Heart right ventricle (tissue), 16 donors: ENCODE measurements around the gene CLK4. TPM values are rescaled to one million over a fixed set of nuclear protein-coding genes. Genes with fewer than 3 reads are reported as not detected.

Experiments used
- ATAC-seq, 8 donors: fragments of 200-7000 bp; cut with Tn5 transposase; one replicate each; pipeline ENCODE4 v1.9.1; 2020; ENCODE audit warnings: mild to moderate bottlenecking in 8 of 8, moderate library complexity in 8 of 8, moderate number of reproducible peaks in 1 of 8
- DNase-seq, 2 donors: peaks; one replicate each; pipeline ENCODE4 v3.0.0-alpha.2; 2020
- H3K27ac ChIP-seq, 10 donors: fragments of 200-600 bp; sonication (generic) in 2 of 10; one replicate each; pipeline versions ENCODE4 v1.5.0 to v1.8.0; 2020 to 2022; ENCODE audit warnings: mild to moderate bottlenecking in 3 of 10
- H3K27me3 ChIP-seq, 7 donors: fragments of 200-600 bp; one replicate each; pipeline ENCODE4 v1.8.0; 2021 to 2022; ENCODE audit warnings: mild to moderate bottlenecking in 2 of 7
- H3K36me3 ChIP-seq, 9 donors: fragments of 200-600 bp; sonication (generic) in 1 of 9; one replicate each; pipeline versions ENCODE4 v1.5.0 to v1.8.0; 2020 to 2022; ENCODE audit warnings: mild to moderate bottlenecking in 2 of 9
- H3K4me1 ChIP-seq, 9 donors: fragments of 200-600 bp; sonication (generic) in 1 of 9; one replicate each; pipeline versions ENCODE4 v1.5.0 to v1.8.0; 2020 to 2022; ENCODE audit warnings: mild to moderate bottlenecking in 4 of 9
- H3K4me3 ChIP-seq, 10 donors: fragments of 200-600 bp; sonication (generic) in 2 of 10; one replicate each; pipeline versions ENCODE4 v1.5.0 to v1.8.0; 2020 to 2022; ENCODE audit warnings: mild to moderate bottlenecking in 7 of 10, moderate library complexity in 2 of 10
- H3K9me3 ChIP-seq, 11 donors: fragments of 200-600 bp in 10 of 11; sonication (generic) in 2 of 11; one replicate each; pipeline versions ENCODE4 v1.5.0 to v1.8.0; 2013 to 2022; ENCODE audit warnings: mild to moderate bottlenecking in 2 of 11, control low read depth in 1 of 11, moderate library complexity in 1 of 11
- WGBS, 2 donors: extraction: QIAGEN DNeasy Blood & Tissue Kit; methylation state at CpG; one replicate each; pipeline ENCODE4 v1.1.7; 2013; ENCODE audit warnings: inconsistent platforms in 1 of 2; 5-methylcytosine and 5-hydroxymethylcytosine counted together
- intact Hi-C, 10 donors: fragments of 100-400 bp; cut with DNase I; formaldehyde crosslinking; loops; one replicate each; pipeline versions ENCODE4 v1.11.1 to v1.14.2; 2022
- long read RNA-seq, 3 donors: library from polyadenylated mRNA; unstranded; transcript quantifications; one replicate each; pipeline ENCODE4 v2.0.0, GENCODE V29; 2020 to 2021
- polyA plus RNA-seq, 2 donors: library from polyadenylated mRNA; stranded (reverse); fragments of 200-250 nt; gene quantifications; one replicate each; pipeline ENCODE4 v1.2.3, GENCODE V29; 2013
- total RNA-seq, 10 donors: library from RNA; stranded (reverse); fragmentation: NEBNext Ultra II Directional in 3 of 10; extraction: Animal tissue kit (Norgen Biotek cat#: 25700) in 3 of 10; gene quantifications; one replicate each; pipeline versions ENCODE4 v1.2.1 to v1.2.4, GENCODE V29; 2021 to 2023
- TF ChIP-seq, protein P1 (sequence below), 9 donors: fragments of 200-600 bp; sonication (generic) in 2 of 9; IDR thresholded peaks; one replicate each; pipeline versions ENCODE4 v1.5.0 to v1.8.0; 2021 to 2022; ENCODE audit warnings: antibody characterized with exemption in 9 of 9, mild to moderate bottlenecking in 5 of 9, moderate library complexity in 1 of 9
- donor health status: Arrhythmogenic right ventricular cardiomyopathy.
- donor health status: ischemic (EF 13 %, LVEDD 7.1; RV severe dilation, severe dysfunction).
- donor health status: healthy with polysubstance abuse.
- donor health status: DM: no; HTN: yes; CAD: no.
- donor health status: DM: no; HTN: no; CAD: no.
- donor health status: ischemic (EF 25% LVEDD 6.9; RV normal size, moderate dysfunction).
- donor health status: ischemic (EF 25% LVEDD 5.7; RV mildly dilated, moderate dysfunction).
- donor health status: healthy.
- donor health status: DM: yes; HTN: yes; CAD: no.
- donor health status: Ischemic cardiomyopathy.
- donor health status: ischemic (EF 35%, LVEDD 5.7; RV mildly dilated, moderate dysfunction).
- donor health status: nonischemic (EF 11% LVEDD 7.7; RV severe dilation, severe dysfunction).
- donor health status: DM: yes; HTN: yes; CAD: no.
- donor health status: PGD.
- donor health status: ischemic (EF 29% LVEDD 5.4; RV normal size, mild dysfunction).
- donor health status: nonischemic (EF 23%, LVEDD 6.1; RV moderate dilation, normal function).

Gene CLK4
- total RNA-seq: 10 to 100 TPM; 12.3 to 25.7 (median 15.5) TPM
- 10 to 100 TPM in 1 of 2 donors, 1 to 10 TPM in 1; 6.0 to 67.0 TPM for polyA plus RNA-seq
- long read RNA-seq, donor 1, transcript CLK4-201 (13 exons, 2,568 nt): major isoform, 16 of 38 reads
- long read RNA-seq, donor 1, partial matches to known transcripts: 2 of 38 reads
- long read RNA-seq, donor 1, other reads (novel, unspliced or antisense): 16 of 38 reads
- long read RNA-seq, donor 2, transcript CLK4-201 (13 exons, 2,568 nt): major isoform, 9 of 35 reads
- long read RNA-seq, donor 2, partial matches to known transcripts: 4 of 35 reads
- long read RNA-seq, donor 2, other reads (novel, unspliced or antisense): 17 of 35 reads
- long read RNA-seq, donor 3, transcript CLK4-201 (13 exons, 2,568 nt): major isoform, 7 of 25 reads
- long read RNA-seq, donor 3, partial matches to known transcripts: 2 of 25 reads
- long read RNA-seq, donor 3, other reads (novel, unspliced or antisense): 13 of 25 reads

DNA sequence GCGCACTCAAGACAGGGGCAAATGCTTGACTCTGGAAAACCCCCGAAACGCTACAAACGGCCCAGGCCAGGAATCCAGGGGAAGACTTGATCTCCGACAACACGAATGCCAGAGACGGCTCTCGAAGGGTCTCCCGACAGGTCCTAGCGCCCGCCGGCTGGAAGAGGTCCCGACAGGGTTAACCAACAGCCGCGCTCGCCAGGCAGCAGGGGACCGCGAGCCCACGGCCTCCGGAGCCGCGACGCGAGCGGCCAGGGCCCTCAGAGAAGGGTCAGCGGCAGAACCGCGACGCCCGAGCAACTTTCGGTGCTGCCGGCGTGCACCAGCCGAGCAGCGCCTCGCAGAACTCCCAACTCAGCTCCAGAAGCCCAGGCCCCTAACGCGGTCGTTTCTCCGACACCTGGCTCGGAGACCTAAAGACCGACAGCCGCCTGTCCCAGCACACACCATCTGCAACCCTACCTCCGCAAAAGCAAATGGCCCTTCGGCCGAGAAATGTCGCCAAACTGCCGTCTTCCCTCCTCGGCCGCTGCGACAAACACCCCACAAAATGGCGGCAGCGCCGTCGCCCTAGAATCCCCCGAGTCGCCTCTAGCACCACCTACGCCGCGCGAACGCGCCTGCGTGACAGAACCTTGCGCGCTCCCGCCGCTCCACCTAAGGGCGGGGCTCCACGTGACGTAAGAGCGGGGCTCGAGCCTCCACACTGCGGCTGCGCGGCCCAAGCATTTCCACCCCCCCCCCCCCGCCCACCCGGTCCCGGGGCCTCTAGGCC, at the start of gene CLK4:
CLK4 (minus strand) TSS at position 567 of the 775 bp plus-strand sequence. CDS start 3,634 bp downstream, outside the sequence.
- DNase-seq (peak; percentile 96 to 98), ATAC-seq (peak; percentile 97 to 99 (median 98))
- peak within 1 kb of the TSS; percentile 75 to 98 (median 92) for H3K4me3 ChIP-seq
- intact Hi-C loops: loop anchor here in 4 of 10 donors (1.0 to 10.0 kb wide), 4 partner anchors 104 to 108 kb away; partner anchors contain the start of gene ZNF354A (in 4 of the 4)
- H3K4me1 ChIP-seq: peaks cover 9 to 40% (median 36%) of the 10 kb centered on the region in 9 donors
- H3K27ac ChIP-seq: peak within 1 kb of the TSS; percentile 94 to 99 (median 95)
- H3K9me3 ChIP-seq: no peaks in the 10 kb centered on the region
- H3K36me3 ChIP-seq: peaks cover 0 to 18% (median 14%) of the 10 kb centered on the region in 9 donors
- TF ChIP-seq, protein P1, sequence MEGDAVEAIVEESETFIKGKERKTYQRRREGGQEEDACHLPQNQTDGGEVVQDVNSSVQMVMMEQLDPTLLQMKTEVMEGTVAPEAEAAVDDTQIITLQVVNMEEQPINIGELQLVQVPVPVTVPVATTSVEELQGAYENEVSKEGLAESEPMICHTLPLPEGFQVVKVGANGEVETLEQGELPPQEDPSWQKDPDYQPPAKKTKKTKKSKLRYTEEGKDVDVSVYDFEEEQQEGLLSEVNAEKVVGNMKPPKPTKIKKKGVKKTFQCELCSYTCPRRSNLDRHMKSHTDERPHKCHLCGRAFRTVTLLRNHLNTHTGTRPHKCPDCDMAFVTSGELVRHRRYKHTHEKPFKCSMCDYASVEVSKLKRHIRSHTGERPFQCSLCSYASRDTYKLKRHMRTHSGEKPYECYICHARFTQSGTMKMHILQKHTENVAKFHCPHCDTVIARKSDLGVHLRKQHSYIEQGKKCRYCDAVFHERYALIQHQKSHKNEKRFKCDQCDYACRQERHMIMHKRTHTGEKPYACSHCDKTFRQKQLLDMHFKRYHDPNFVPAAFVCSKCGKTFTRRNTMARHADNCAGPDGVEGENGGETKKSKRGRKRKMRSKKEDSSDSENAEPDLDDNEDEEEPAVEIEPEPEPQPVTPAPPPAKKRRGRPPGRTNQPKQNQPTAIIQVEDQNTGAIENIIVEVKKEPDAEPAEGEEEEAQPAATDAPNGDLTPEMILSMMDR (IDR thresholded peaks at IDR 0.05): no peak
- 0% methylated on average over 76 to 77 of the region's 79 CpGs for WGBS, 2 donors
- H3K27me3 ChIP-seq: no peaks in the 10 kb centered on the region

DNA sequence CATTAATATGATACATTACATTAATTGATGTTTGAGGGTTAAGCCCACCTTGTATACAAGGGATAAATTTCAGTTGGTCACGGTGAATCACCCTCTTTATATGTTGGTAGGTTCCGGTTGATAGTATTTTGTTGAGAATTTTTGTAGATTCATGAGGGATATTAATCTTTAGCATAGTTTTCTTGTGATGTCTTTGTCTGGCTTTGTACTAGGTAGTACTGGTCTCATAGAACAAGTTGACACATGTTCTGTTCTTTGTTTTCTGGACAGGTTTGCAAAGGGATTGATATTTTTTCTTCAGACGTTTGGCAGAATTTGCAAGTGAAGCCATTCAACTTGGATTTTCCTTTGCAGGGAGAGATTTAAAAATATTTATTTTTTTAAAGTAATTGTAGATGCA, 49.1 kb upstream of the CLK4 start:
- no peak for ATAC-seq
- intact Hi-C loops: no loop called here

DNA sequence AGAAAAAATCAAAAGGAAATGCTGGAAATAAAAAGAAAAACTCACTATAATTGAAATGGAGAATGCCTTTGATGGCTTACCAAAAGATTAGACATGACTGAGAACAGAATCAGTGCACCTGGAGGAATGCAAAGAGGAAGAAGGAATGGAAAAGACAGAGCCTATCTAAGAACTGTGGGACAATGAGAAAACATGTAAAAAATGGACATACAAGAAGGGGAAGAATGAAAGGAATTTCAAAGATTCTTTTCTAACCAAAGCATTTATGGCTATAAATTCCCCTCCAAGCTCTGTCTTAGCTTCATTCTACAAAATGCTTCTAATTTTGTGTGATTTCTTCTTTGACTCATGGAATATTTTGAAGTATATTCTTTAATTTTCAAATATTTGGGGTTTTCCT, 47.5 kb upstream of the CLK4 start:
- no peak for DNase-seq
- Histone ChIP-seq H3K4me3 (no peak overlapping the region), H3K27ac (no peak overlapping the region), H3K27me3 (peaks cover 0 to 14% (median 0%) of the 10 kb centered on the region in 7 donors), H3K9me3 (no peaks in the 10 kb centered on the region), H3K36me3 (no peaks in the 10 kb centered on the region), H3K4me1 (no peaks in the 10 kb centered on the region)
- TF ChIP-seq, protein P1 (IDR thresholded peaks at IDR 0.05): no peak
- ATAC-seq: no peak
- intact Hi-C loops: no loop called here

More for the DNA sequence above, 49.1 kb upstream of the CLK4 start:
- no peak for DNase-seq
- H3K4me3 ChIP-seq: no peak overlapping the region
- TF ChIP-seq, protein P1 (IDR thresholded peaks at IDR 0.05): no peak
- H3K27ac ChIP-seq: no peak overlapping the region
- H3K27me3 ChIP-seq: peaks cover 0 to 8% (median 0%) of the 10 kb centered on the region in 7 donors
- H3K9me3 ChIP-seq: no peaks in the 10 kb centered on the region
- no peaks in the 10 kb centered on the region for H3K36me3 ChIP-seq
- H3K4me1 ChIP-seq: no peaks in the 10 kb centered on the region
- 84 to 85% methylated on average over 3 of the region's 3 CpGs for WGBS, 2 donors

DNA sequence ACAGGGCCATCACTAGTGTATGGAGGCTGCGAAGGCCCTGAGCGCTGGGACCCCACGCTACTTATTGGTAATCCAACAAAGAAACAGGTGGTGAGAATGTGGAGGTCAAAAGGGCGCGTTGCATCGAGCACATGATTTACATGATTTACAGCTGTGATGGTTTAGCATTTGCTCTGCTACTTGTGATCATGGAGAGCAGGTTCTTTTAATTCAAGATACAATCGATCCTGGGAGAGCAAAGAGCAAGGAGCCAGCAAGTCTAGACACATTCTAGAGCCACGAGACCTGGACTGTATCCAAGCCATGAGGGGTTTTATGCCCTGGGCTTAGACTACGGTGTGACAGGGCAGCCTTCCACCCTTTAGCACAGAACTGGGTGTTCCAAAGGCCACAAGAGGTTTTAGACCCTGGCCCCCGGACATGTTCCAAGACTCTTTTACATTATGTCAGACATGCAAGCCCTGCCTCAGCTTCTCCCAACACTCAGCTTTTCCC, 47.0 kb upstream of the CLK4 start:
- H3K36me3 ChIP-seq: no peaks in the 10 kb centered on the region
- H3K4me3 ChIP-seq: no peak overlapping the region
- ATAC-seq (no peak), DNase-seq (no peak)
- no peaks in the 10 kb centered on the region for H3K4me1 ChIP-seq
- no peaks in the 10 kb centered on the region for H3K9me3 ChIP-seq
- no peak overlapping the region for H3K27ac ChIP-seq
- TF ChIP-seq, protein P1 (IDR thresholded peaks at IDR 0.05): no peak
- H3K27me3 ChIP-seq: peaks cover 0 to 12% (median 0%) of the 10 kb centered on the region in 7 donors
- intact Hi-C loops: no loop called here
- 73 to 76% methylated on average over 10 of the region's 10 CpGs for WGBS, 2 donors
